ENCODE data around the gene NRG3.

DNA sequence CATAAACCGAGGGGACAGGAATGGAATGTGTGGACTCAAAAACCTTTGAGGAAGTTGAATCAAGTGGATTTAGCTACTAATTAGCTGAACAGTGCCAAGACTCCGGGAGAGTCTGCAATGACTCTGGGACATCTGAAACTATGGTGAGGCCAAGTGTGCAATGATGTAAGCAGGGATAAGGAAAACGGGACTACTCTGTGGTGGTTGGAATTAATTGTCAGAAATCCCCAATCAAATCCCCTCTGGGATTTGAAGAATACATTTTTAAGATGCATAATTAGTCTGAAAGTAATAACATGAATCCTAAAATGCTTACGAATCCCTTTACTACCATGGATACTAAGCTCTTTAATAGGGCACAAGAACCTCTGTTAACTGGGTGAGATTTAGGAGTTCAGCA is 602.8 kb downstream of the NRG3 start:
- TF ChIP-seq, protein P1, sequence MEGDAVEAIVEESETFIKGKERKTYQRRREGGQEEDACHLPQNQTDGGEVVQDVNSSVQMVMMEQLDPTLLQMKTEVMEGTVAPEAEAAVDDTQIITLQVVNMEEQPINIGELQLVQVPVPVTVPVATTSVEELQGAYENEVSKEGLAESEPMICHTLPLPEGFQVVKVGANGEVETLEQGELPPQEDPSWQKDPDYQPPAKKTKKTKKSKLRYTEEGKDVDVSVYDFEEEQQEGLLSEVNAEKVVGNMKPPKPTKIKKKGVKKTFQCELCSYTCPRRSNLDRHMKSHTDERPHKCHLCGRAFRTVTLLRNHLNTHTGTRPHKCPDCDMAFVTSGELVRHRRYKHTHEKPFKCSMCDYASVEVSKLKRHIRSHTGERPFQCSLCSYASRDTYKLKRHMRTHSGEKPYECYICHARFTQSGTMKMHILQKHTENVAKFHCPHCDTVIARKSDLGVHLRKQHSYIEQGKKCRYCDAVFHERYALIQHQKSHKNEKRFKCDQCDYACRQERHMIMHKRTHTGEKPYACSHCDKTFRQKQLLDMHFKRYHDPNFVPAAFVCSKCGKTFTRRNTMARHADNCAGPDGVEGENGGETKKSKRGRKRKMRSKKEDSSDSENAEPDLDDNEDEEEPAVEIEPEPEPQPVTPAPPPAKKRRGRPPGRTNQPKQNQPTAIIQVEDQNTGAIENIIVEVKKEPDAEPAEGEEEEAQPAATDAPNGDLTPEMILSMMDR (IDR thresholded peaks at IDR 0.05): no peak
- TF ChIP-seq POLR2A (IDR thresholded peaks at IDR 0.05): no peak
